ENCODE measurements around the gene OR4L1. TPM values are rescaled to one million over a fixed set of nuclear protein-coding genes. Genes with fewer than 3 reads are reported as not detected.

Gene OR4L1, protein sequence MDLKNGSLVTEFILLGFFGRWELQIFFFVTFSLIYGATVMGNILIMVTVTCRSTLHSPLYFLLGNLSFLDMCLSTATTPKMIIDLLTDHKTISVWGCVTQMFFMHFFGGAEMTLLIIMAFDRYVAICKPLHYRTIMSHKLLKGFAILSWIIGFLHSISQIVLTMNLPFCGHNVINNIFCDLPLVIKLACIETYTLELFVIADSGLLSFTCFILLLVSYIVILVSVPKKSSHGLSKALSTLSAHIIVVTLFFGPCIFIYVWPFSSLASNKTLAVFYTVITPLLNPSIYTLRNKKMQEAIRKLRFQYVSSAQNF
- total RNA-seq (2022) = not detected in 2 replicates
- Bru-seq, nascent RNA = not detected
- BruChase-seq, experiment 1, labeled RNA remaining after a 2-hour chase = not detected
- not detected for BruChase-seq, experiment 2, labeled RNA remaining after a 6-hour chase
- long read RNA-seq = 0 reads

DNA sequence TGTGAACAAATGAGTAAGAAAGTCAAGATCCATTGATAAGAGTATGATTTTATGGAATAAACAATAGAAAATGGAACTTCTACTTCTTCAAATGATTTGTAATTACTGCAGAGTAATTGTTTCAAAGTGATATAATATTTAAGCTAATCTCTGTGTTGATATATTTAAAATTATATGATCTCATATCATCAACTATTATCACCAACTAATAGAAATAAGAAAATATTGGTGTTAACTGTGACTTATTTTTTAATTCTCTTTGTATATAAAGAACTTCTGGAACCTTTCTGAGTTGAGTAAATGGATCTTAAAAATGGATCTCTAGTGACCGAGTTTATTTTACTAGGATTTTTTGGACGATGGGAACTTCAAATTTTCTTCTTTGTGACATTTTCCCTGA, at the start of gene OR4L1:
Gene OR4L1 (plus strand): TSS at position 301 of the 400 bp plus-strand sequence. CDS start 0 bp downstream, at position 301.
- Histone ChIP-seq H3K27me3 (replicated peaks; ENCODE audit: control insufficient read depth, insufficient read depth, low read length) (no peaks in the 10 kb centered on the region), H3K4me3 (ENCODE audit: low read depth, low read length) (no peak within 1 kb of the TSS), H3K4me1 (no peaks in the 10 kb centered on the region), H3K36me3 (ENCODE audit: control insufficient read depth, insufficient read depth, low read length) (no peaks in the 10 kb centered on the region), H3K9me3 (no peaks in the 10 kb centered on the region)
- ChIA-PET CTCF (no interaction called here), POLR2A (no interaction called here)
- TF ChIP-seq, protein P1, sequence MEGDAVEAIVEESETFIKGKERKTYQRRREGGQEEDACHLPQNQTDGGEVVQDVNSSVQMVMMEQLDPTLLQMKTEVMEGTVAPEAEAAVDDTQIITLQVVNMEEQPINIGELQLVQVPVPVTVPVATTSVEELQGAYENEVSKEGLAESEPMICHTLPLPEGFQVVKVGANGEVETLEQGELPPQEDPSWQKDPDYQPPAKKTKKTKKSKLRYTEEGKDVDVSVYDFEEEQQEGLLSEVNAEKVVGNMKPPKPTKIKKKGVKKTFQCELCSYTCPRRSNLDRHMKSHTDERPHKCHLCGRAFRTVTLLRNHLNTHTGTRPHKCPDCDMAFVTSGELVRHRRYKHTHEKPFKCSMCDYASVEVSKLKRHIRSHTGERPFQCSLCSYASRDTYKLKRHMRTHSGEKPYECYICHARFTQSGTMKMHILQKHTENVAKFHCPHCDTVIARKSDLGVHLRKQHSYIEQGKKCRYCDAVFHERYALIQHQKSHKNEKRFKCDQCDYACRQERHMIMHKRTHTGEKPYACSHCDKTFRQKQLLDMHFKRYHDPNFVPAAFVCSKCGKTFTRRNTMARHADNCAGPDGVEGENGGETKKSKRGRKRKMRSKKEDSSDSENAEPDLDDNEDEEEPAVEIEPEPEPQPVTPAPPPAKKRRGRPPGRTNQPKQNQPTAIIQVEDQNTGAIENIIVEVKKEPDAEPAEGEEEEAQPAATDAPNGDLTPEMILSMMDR (IDR thresholded peaks at IDR 0.05; ENCODE audit: insufficient read depth in 1 of 2, low read depth in 1 of 2, low read length in 1 of 2, severe bottlenecking in 1 of 2, unreplicated experiment in 1 of 2) = no peak
- no peaks in the 10 kb centered on the region for H3K27me3 Mint-ChIP-seq (ENCODE audit: insufficient read depth, unreplicated experiment)
- BruUV-seq (replicated peaks) = no TSS peak
- no peaks in the 10 kb centered on the region for H3K9me3 Mint-ChIP-seq (ENCODE audit: unreplicated experiment)
- H3K4me3 Mint-ChIP-seq (ENCODE audit: unreplicated experiment) = no peak within 1 kb of the TSS
- intact Hi-C loops (cut with micrococcal nuclease; ENCODE audit: unreplicated experiment) = no loop called here
- no peak within 1 kb of the TSS for H3K27ac Mint-ChIP-seq (ENCODE audit: unreplicated experiment)
- no peak for DNase-seq
- H3K4me1 Mint-ChIP-seq (ENCODE audit: low read depth, unreplicated experiment) = no peaks in the 10 kb centered on the region
- H3K36me3 Mint-ChIP-seq (ENCODE audit: insufficient read depth, unreplicated experiment) = no peaks in the 10 kb centered on the region

DNA sequence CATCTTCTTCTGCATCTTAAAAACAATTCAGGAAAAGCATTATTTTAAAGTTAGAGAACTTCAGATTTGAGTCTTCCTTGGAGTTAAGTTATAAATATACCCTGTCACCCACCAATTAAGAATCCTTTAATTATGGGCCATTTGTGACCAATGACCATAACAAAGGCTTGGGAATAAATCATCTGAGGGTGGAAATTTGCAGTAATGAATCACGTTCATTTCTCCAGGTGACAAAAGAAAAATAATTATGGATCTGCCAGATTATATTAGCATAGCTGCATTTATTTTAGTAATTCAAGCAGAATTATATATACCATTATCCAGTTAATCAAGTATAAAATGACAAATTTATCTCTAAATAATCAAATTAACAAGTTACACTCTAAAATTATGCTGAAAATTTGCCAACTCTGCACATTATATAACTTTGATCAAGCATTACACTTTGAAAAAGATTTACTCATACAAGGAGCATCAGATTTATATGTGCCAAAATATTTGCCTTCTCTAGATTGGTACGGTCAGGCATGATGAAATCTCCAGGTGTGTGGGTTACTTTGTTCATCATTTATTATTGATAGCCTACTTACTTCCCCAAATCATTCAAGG, 40.5 kb upstream of the OR4L1 start, which contains the start of gene OR4K14:
Gene OR4K14 (minus strand): TSS at position 51 of the 609 bp plus-strand sequence. CDS start 4,114 bp downstream, outside the sequence.
- no peaks in the 10 kb centered on the region for H3K36me3 ChIP-seq (ENCODE audit: control insufficient read depth, insufficient read depth, low read length)
- no peak within 1 kb of the TSS for H3K4me3 Mint-ChIP-seq (ENCODE audit: unreplicated experiment)
- no peaks in the 10 kb centered on the region for H3K36me3 Mint-ChIP-seq (ENCODE audit: insufficient read depth, unreplicated experiment)
- no peaks in the 10 kb centered on the region for H3K4me1 Mint-ChIP-seq (ENCODE audit: low read depth, unreplicated experiment)
- DNase-seq = no peak
- no peaks in the 10 kb centered on the region; the same call in 1 of the 2 replicates for H3K9me3 ChIP-seq
- intact Hi-C loops (cut with micrococcal nuclease; ENCODE audit: unreplicated experiment) = no loop called here
- POLR2A ChIA-PET = interaction anchor here (0.6 kb wide), 1 partner anchor 62 kb away, joined by 3 read pairs; no protein-coding TSS in a partner anchor
- CTCF ChIA-PET = no interaction called here
- H3K4me1 ChIP-seq = no peaks in the 10 kb centered on the region
- TF ChIP-seq, protein P1 (IDR thresholded peaks at IDR 0.05; ENCODE audit: insufficient read depth in 1 of 2, low read depth in 1 of 2, low read length in 1 of 2, severe bottlenecking in 1 of 2, unreplicated experiment in 1 of 2) = no peak
- H3K27ac Mint-ChIP-seq (ENCODE audit: unreplicated experiment) = no peak within 1 kb of the TSS
- no peaks in the 10 kb centered on the region for H3K27me3 Mint-ChIP-seq (ENCODE audit: insufficient read depth, unreplicated experiment)
- BruUV-seq (replicated peaks) = no TSS peak
- H3K27me3 ChIP-seq (replicated peaks; ENCODE audit: control insufficient read depth, insufficient read depth, low read length) = no peaks in the 10 kb centered on the region
- H3K4me3 ChIP-seq (ENCODE audit: low read depth, low read length) = no peak within 1 kb of the TSS
- H3K9me3 Mint-ChIP-seq (ENCODE audit: unreplicated experiment) = peaks cover 9% of the 10 kb centered on the region

DNA sequence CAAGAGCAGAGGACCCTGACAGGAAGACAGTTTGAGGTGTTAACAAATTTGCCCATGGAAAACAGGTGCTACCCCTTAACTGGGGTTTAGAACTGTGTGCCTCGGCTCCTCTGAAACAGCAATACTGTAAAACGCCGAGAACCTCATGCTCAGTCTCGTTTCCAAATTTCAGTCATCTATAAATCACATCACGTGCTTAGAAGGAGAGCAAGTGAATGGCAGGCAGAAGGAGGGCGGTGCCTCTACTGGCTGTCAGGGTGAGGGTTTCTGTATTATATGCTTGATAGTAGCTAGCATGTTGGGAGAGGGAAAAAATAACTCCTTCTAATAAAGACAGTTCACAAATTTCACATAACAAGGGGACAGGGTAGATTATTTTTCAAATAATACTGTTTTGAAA, 28.8 kb upstream of the OR4L1 start:
- ChIA-PET CTCF (no interaction called here), POLR2A (no interaction called here)
- H3K4me1 Mint-ChIP-seq (ENCODE audit: low read depth, unreplicated experiment) = no peaks in the 10 kb centered on the region
- H3K4me3 Mint-ChIP-seq (ENCODE audit: unreplicated experiment) = no peak overlapping the region
- no peaks in the 10 kb centered on the region for H3K36me3 Mint-ChIP-seq (ENCODE audit: insufficient read depth, unreplicated experiment)
- intact Hi-C loops (cut with micrococcal nuclease; ENCODE audit: unreplicated experiment) = no loop called here
- no peaks in the 10 kb centered on the region for H3K36me3 ChIP-seq (ENCODE audit: control insufficient read depth, insufficient read depth, low read length)
- H3K9me3 Mint-ChIP-seq (ENCODE audit: unreplicated experiment) = no peaks in the 10 kb centered on the region
- no peak overlapping the region for H3K27ac Mint-ChIP-seq (ENCODE audit: unreplicated experiment)
- H3K4me3 ChIP-seq (ENCODE audit: low read depth, low read length) = no peak overlapping the region
- no peaks in the 10 kb centered on the region for H3K4me1 ChIP-seq
- no peaks in the 10 kb centered on the region for H3K27me3 ChIP-seq (replicated peaks; ENCODE audit: control insufficient read depth, insufficient read depth, low read length)
- DNase-seq = no peak
- TF ChIP-seq, protein P1 (IDR thresholded peaks at IDR 0.05; ENCODE audit: insufficient read depth in 1 of 2, low read depth in 1 of 2, low read length in 1 of 2, severe bottlenecking in 1 of 2, unreplicated experiment in 1 of 2) = no peak
- no peaks in the 10 kb centered on the region for H3K9me3 ChIP-seq
- BruUV-seq (replicated peaks) = no TSS peak
- H3K27me3 Mint-ChIP-seq (ENCODE audit: insufficient read depth, unreplicated experiment) = peaks cover 4% of the 10 kb centered on the region
